ENCODE results near the gene PDE8B. TPM values are rescaled to one million over a fixed set of nuclear protein-coding genes. Genes with fewer than 3 reads are reported as not detected.

Gene PDE8B
- total RNA-seq, 1 donor from 2014 or later, result 5.3 TPM

DNA sequence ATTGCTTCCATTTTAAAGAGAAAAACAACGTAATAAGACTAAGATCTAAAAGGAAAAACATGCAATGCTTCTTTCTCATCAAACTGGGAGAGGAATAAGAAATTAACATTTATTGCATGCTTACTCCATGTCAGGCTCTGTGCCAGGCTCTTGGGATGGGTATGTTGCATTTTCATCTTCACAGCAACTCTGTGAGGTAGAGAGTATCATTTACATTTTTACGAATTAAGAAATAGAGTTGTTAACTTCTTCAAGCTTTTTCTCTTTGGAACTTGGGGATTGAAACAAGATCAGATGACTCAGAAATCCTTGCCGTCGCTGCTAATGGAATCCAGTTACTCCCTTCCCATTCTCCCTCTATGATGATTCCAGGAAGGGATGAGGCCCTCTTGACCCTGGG lies 39.5 kb downstream of the PDE8B start:
- no peak for ATAC-seq
- TF ChIP-seq, protein P1, sequence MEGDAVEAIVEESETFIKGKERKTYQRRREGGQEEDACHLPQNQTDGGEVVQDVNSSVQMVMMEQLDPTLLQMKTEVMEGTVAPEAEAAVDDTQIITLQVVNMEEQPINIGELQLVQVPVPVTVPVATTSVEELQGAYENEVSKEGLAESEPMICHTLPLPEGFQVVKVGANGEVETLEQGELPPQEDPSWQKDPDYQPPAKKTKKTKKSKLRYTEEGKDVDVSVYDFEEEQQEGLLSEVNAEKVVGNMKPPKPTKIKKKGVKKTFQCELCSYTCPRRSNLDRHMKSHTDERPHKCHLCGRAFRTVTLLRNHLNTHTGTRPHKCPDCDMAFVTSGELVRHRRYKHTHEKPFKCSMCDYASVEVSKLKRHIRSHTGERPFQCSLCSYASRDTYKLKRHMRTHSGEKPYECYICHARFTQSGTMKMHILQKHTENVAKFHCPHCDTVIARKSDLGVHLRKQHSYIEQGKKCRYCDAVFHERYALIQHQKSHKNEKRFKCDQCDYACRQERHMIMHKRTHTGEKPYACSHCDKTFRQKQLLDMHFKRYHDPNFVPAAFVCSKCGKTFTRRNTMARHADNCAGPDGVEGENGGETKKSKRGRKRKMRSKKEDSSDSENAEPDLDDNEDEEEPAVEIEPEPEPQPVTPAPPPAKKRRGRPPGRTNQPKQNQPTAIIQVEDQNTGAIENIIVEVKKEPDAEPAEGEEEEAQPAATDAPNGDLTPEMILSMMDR (IDR thresholded peaks at IDR 0.05), result no peak
- intact Hi-C loops (cut with DNase I), result no loop called here

DNA sequence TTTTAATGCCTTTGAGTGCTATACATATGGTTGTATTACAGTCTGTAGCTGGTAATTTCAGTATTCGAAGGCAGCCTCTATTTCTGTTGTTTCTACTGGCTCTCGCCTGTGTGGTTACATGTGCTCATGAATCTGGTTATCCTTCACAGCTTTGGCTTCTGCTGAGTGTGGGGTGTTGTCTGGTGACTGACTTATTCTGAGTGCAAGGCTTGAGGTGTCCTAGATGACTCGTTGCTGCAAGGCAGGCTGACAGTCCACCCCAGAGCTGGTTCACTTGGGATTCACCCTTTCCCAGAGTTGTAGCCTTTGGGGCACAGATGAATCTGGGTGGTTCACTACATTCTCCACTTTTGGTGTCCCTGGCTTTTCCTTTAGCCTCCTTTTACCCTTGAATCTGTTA lies 41.4 kb downstream of the PDE8B start:
- intact Hi-C loops (cut with DNase I), result no loop called here
- ATAC-seq, result no peak
- Histone ChIP-seq H3K36me3 (no peaks in the 10 kb centered on the region), H3K4me3 (no peak overlapping the region), H3K9me3 (no peaks in the 10 kb centered on the region), H3K27me3 (ENCODE audit: low read depth) (no peaks in the 10 kb centered on the region), H3K27ac (no peak overlapping the region), H3K4me1 (no peaks in the 10 kb centered on the region)
- no peak for DNase-seq
- TF ChIP-seq, protein P1 (IDR thresholded peaks at IDR 0.05), result no peak

More for the DNA sequence above, 39.5 kb downstream of the PDE8B start:
- H3K36me3 ChIP-seq, result no peaks in the 10 kb centered on the region
- no peaks in the 10 kb centered on the region for H3K4me1 ChIP-seq
- H3K27ac ChIP-seq, result no peak overlapping the region
- DNase-seq, result no peak
- no peak overlapping the region for H3K4me3 ChIP-seq
- H3K27me3 ChIP-seq (ENCODE audit: low read depth), result no peaks in the 10 kb centered on the region
- no peaks in the 10 kb centered on the region for H3K9me3 ChIP-seq

DNA sequence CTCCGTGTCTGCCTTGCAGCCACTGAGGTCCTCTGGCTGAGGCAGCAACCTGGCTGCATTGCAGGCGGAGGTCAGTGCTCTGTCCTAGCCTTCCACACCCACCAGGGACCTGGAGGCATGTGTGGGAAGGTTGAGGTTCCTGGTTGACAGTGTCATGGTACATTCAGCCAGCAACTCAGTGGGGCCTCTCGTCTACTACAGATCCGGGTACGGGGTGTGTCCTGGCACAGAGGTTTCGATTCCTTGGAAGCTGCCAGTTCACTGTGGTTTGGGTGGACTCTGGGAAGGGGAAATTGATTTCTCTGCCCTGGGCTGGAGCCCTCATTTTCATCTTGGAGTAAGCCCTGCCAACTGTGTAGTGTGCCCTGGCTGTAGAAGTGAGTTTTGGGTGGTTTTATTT lies 45.1 kb downstream of the PDE8B start:
- Histone ChIP-seq H3K27me3 (ENCODE audit: low read depth) (no peaks in the 10 kb centered on the region), H3K9me3 (no peaks in the 10 kb centered on the region), H3K4me3 (no peak overlapping the region), H3K36me3 (no peaks in the 10 kb centered on the region), H3K27ac (no peak overlapping the region), H3K4me1 (no peaks in the 10 kb centered on the region)
- intact Hi-C loops (cut with DNase I), result no loop called here
- DNase-seq (peak; percentile 50), ATAC-seq (peak in 1 of 2 donors; percentile 65)
- TF ChIP-seq, protein P1 (IDR thresholded peaks at IDR 0.05), result no peak

- intact Hi-C loops (cut with DNase I), result no loop called here
- ATAC-seq (no peak), DNase-seq (no peak)
- Histone ChIP-seq H3K27me3 (ENCODE audit: low read depth) (no peaks in the 10 kb centered on the region), H3K4me1 (no peaks in the 10 kb centered on the region), H3K27ac (no peak overlapping the region), H3K9me3 (no peaks in the 10 kb centered on the region), H3K36me3 (no peaks in the 10 kb centered on the region), H3K4me3 (no peak overlapping the region)
- TF ChIP-seq, protein P1 (IDR thresholded peaks at IDR 0.05), result no peak
Observed at GRCh38 chr5:77256406-77256805, 45.9 kb downstream of the PDE8B start.

- no peak overlapping the region for H3K27ac ChIP-seq
- H3K4me3 ChIP-seq, result no peak overlapping the region
- H3K4me1 ChIP-seq, result no peaks in the 10 kb centered on the region
- H3K36me3 ChIP-seq, result no peaks in the 10 kb centered on the region
- DNase-seq, result no peak
- TF ChIP-seq, protein P1 (IDR thresholded peaks at IDR 0.05), result no peak
- H3K9me3 ChIP-seq, result no peaks in the 10 kb centered on the region
- intact Hi-C loops (cut with DNase I), result no loop called here
- H3K27me3 ChIP-seq (ENCODE audit: low read depth), result no peaks in the 10 kb centered on the region
- ATAC-seq, result no peak
Observed at GRCh38 chr5:77258652-77259051, 48.2 kb downstream of the PDE8B start.

DNA sequence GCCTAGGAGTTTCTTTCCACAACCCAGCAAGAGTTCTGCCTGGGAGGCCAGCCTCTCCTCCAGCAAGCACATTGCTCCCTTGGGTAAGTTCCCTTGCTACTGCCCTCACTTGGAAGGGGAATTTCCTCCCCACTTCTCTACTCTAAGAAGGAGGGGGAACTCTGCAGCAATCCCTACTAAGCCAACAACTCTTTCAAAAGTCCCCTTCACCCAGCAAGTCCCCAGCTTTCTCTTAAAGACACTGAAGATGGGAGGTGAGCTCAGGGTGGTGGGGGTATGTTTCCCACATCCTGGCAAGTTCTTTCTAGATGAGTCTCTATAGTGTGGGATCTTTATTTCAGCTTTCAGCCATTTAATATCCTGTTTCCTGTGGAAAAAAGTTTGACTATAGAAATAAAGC lies 49.0 kb downstream of the PDE8B start:
- H3K4me3 ChIP-seq, result no peak overlapping the region
- no peaks in the 10 kb centered on the region for H3K9me3 ChIP-seq
- ATAC-seq (no peak), DNase-seq (no peak)
- TF ChIP-seq, protein P1 (IDR thresholded peaks at IDR 0.05), result no peak
- H3K27ac ChIP-seq, result no peak overlapping the region
- H3K36me3 ChIP-seq, result no peaks in the 10 kb centered on the region
- intact Hi-C loops (cut with DNase I), result no loop called here
- H3K4me1 ChIP-seq, result no peaks in the 10 kb centered on the region
- H3K27me3 ChIP-seq (ENCODE audit: low read depth), result no peaks in the 10 kb centered on the region

Measured in lower lobe of right lung (tissue), 2 donors.